ENCODE measurements around the gene NIT1.

The NIT1 gene

DNA sequence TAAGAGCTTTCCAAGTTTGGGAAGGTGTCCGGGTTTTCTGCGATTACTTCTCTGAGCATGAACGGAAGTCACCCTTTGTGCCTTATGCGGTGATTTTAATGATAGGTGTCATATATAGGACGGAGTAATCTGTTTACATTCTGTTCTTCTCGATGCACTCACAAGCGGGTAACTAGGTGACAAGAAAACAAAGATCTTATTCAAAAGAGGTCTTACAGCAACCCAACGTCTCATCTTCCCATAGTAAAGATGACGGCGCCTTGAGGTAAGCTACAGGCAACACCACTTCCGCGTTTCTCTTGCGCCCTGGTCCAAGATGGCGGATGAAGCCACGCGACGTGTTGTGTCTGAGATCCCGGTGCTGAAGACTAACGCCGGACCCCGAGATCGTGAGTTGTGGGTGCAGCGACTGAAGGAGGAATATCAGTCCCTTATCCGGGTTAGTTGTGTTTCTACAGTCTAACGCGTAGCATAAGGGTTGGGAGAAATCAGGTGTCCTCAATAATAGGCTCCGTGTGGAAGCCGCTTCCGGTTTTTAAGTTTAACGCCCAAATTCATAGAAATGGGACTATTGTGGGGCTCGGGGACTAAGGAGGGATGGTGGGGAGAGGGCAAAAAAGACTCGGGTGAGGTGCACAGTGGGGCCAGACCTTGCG, 35.9 kb downstream of the NIT1 start, which contains the start of gene UFC1:
Gene UFC1 (plus strand): TSS at position 297 of the 656 bp plus-strand sequence. CDS start 20 bp downstream, at position 317.
- DNase-seq (ENCODE audit: low spot score) = peak; percentile 99

DNA sequence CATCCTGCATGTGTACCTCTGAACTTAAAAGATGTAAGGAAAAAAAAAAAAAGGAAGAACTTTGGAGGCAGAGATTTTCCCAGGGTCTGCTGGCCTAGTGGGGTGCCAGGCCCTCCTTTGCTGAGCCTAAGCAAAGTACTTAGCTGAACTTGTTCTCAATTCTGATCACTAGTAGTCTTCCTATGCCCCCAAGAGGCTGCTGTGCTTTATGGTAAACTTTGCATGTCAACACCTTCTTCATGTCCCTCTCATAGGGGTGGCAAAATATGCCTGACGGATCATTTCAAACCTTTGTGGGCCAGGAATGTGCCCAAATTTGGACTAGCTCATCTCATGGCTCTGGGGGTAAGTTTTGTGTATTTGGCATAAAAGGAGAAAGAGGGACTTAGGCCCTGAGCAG, 40.0 kb downstream of the NIT1 start:
- DNase-seq (ENCODE audit: low spot score) = peak; percentile 53

GRCh38 chr1:161158316-161159010, 40.6 kb downstream of the NIT1 start:
- peak; percentile 50 for DNase-seq (ENCODE audit: low spot score)

- peak; percentile 97 for DNase-seq (ENCODE audit: low spot score)
Measured at GRCh38 chr1:161159087-161159912, 41.4 kb downstream of the NIT1 start, which contains the start of gene USP21. Gene USP21 (plus strand): TSS chr1:161159500. CDS start chr1:161160641, 1,141 bp downstream.

GRCh38 chr1:161159913-161160243, 42.0 kb downstream of the NIT1 start:
- DNase-seq (ENCODE audit: low spot score) = no peak

DNA sequence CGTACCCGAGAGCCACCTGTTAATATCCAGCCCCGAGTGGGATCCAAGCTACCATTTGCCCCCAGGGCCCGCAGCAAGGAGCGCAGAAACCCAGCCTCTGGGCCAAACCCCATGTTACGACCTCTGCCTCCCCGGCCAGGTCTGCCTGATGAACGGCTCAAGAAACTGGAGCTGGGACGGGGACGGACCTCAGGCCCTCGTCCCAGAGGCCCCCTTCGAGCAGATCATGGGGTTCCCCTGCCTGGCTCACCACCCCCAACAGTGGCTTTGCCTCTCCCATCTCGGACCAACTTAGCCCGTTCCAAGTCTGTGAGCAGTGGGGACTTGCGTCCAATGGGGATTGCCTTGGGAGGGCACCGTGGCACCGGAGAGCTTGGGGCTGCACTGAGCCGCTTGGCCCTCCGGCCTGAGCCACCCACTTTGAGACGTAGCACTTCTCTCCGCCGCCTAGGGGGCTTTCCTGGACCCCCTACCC, 42.8 kb downstream of the NIT1 start:
- no peak for DNase-seq (ENCODE audit: low spot score)

DNA sequence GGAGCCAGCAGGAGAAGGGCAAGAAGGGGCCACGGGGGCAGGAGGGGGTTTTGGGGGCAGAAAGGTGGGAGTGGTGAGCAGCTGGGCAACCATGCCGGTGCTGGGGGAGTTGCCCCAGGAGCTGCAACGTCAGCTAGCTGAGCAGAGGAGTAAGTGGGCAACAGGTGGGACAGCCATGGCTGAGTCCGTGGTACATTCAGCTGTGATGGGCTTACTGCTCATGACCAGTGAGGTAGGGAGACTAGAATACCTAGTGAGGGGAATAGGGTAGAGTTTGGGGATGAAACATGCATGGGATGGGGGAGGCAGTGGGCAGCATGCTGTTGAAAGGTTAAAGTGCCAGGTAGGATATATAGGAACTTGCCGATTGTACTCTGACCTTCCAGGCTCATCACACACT, 43.7 kb downstream of the NIT1 start:
- no peak for DNase-seq (ENCODE audit: low spot score)

DNA sequence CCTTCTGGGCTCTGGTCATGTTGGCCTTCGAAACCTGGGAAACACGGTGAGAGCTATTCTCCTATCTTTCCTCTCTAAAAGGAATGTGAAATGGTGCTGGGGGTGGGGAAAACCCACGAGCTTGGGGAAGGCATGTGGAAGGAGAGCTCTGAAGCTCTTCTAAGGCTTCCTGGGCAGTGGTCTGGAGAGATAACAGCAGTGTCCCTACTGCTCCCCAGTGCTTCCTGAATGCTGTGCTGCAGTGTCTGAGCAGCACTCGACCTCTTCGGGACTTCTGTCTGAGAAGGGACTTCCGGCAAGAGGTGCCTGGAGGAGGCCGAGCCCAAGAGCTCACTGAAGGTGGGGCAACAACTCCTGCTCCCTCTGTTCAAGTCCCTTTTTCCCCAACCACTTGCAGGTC, 44.1 kb downstream of the NIT1 start:
- no peak for DNase-seq (ENCODE audit: low spot score)

DNA sequence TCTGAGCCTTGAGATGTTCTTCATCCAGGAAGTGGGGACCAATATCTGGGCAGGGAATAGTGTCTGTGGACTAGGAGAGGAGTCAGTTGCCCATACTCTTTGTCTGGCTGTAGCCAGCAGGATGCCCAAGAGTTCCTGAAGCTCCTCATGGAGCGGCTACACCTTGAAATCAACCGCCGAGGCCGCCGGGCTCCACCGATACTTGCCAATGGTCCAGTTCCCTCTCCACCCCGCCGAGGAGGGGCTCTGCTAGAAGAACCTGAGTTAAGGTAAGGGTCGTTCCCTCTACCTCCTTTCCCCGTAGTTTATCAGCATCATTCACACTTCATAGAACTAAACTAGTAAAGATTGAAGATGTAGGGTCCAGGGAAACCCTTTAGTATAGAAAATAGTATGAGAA, 44.9 kb downstream of the NIT1 start:
- no peak for DNase-seq (ENCODE audit: low spot score)

DNA sequence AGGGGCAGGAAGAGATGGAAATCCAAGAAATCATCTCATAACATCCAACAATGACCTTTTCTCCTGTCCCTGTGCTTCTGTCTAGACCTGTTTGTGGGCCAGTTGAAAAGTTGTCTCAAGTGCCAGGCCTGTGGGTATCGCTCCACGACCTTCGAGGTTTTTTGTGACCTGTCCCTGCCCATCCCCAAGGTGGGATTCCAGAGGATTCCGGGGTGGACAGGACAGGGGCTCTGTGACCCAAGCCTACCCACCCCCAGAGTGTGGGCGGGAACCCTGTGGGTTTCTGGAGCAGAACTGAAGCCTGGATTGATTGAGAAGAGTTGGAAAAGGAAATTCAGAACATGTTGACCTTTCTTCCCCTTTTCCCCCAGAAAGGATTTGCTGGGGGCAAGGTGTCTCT, 45.9 kb downstream of the NIT1 start:
- no peak for DNase-seq (ENCODE audit: low spot score)

DNA sequence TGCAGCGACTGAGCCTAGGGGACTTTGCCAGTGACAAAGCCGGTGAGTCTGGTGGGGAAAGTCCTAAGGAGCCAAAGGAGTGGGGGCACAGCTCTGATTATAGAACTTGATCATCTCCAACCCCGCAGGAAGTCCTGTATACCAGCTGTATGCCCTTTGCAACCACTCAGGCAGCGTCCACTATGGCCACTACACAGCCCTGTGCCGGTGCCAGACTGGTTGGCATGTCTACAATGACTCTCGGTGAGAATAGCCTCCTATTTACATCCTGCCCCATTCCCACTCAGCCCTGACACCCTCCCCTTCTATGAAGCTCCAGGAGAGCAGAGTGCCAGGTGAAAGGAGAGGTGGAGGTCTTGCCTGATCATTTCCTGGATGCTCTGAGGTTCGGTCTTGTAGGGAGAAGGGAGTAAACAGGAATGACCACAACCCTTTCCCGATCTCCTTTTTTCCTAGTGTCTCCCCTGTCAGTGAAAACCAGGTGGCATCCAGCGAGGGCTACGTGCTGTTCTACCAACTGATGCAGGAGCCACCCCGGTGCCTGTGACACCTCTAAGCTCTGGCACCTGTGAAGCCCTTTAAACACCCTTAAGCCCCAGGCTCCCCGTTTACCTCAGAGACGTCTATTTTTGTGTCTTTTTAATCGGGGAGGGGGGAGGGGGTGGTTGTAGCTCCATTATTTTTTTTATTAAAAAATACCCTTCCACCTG, 47.2 kb downstream of the NIT1 start:
- no peak for DNase-seq (ENCODE audit: low spot score)

- DNase-seq (ENCODE audit: low spot score) = peak; percentile 100
Measured at GRCh38 chr1:161165742-161166668, 48.1 kb downstream of the NIT1 start, which contains the start of gene PPOX. Gene PPOX (plus strand): TSS chr1:161166426. CDS start chr1:161166848, 422 bp downstream.

GRCh38 chr1:161166669-161167548, 49.0 kb downstream of the NIT1 start:
- peak; percentile 57 for DNase-seq (ENCODE audit: low spot score)

GRCh38 chr1:161168906-161169305, 51.0 kb downstream of the NIT1 start:
- no peak for DNase-seq (ENCODE audit: low spot score)

Data from NAMALWA (cell line).